Measurements from ENCODE around the gene CLDN19. TPM values are rescaled to one million over a fixed set of nuclear protein-coding genes. Genes with fewer than 3 reads are reported as not detected.

Gene CLDN19
- total and polyA plus RNA-seq, 2 donors from 2014 or later: 23.2 to 42.5 TPM

DNA sequence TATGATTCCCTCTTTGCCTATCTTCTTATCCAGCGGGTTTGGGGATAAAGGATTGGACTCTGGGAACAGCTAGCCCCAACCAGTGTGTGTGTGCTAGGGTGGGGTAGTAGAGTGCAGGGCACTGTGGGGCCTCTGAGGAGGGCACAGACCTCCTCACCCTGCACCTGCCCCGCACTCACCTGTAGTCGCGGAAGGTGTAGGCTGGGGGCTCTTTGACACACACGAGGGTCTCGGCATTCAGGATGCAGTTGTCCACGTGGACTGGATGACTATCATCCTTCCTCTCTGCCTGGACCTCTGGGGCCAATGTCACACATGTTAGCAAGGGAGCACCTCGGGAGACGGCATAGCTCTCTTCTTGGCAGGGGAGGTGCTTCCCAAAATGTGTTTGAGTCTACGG, 8.0 kb upstream of the CLDN19 start:
- Histone ChIP-seq H3K9me3 (ENCODE audit: control insufficient read depth in 2 of 3, insufficient read depth in 1 of 3, low read length in 3 of 3) (no peaks in the 10 kb centered on the region), H3K36me3 (ENCODE audit: control insufficient read depth in 2 of 3, insufficient read depth in 3 of 3, low read length in 3 of 3) (peaks cover 6 to 30% (median 19%) of the 10 kb centered on the region in 3 donors), H3K4me1 (ENCODE audit: control insufficient read depth in 2 of 3, insufficient read depth in 2 of 3, low read depth in 1 of 3, low read length in 3 of 3) (no peaks in the 10 kb centered on the region), H3K27ac (ENCODE audit: low read depth in 2 of 2, low read length in 2 of 2) (no peak overlapping the region), H3K9ac (ENCODE audit: low read length in 3 of 3) (no peak overlapping the region), H3K27me3 (ENCODE audit: control insufficient read depth, insufficient read depth, low read length) (no peaks in the 10 kb centered on the region), H3K4me3 (ENCODE audit: low read length in 3 of 3) (no peak overlapping the region)
- TF ChIP-seq, protein P1, sequence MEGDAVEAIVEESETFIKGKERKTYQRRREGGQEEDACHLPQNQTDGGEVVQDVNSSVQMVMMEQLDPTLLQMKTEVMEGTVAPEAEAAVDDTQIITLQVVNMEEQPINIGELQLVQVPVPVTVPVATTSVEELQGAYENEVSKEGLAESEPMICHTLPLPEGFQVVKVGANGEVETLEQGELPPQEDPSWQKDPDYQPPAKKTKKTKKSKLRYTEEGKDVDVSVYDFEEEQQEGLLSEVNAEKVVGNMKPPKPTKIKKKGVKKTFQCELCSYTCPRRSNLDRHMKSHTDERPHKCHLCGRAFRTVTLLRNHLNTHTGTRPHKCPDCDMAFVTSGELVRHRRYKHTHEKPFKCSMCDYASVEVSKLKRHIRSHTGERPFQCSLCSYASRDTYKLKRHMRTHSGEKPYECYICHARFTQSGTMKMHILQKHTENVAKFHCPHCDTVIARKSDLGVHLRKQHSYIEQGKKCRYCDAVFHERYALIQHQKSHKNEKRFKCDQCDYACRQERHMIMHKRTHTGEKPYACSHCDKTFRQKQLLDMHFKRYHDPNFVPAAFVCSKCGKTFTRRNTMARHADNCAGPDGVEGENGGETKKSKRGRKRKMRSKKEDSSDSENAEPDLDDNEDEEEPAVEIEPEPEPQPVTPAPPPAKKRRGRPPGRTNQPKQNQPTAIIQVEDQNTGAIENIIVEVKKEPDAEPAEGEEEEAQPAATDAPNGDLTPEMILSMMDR (IDR thresholded peaks at IDR 0.05; ENCODE audit: borderline replicate concordance, extremely low read depth, insufficient read depth): no peak
- DNase-seq (no peak), FAIRE-seq (no peak)
- intact Hi-C loops (cut with DNase I): loop anchor here (10.0 kb wide), 1 partner anchor 163 kb away; no protein-coding TSS in a partner anchor

DNA sequence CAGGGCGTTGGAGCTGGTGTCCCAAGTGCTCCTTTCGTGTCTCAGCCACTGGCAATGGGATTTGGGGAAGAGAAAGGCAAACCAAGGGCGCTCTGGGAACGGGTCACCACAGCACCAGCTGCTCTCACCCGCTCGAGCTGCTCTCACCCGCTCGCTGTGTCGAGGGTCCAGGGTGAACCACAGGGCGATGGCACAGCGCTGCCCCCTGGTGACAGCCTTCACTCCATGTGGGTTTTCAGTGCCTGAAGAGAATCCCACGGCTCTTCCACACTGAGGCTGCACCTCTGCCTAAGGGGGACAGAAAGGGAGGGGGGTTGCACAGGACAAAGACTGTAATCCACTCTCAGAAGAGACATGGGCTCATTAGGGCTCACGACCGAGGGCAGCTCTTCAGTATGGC, 7.1 kb upstream of the CLDN19 start:
- Histone ChIP-seq H3K27ac (ENCODE audit: low read depth in 2 of 2, low read length in 2 of 2) (no peak overlapping the region), H3K4me1 (ENCODE audit: control insufficient read depth in 2 of 3, insufficient read depth in 2 of 3, low read depth in 1 of 3, low read length in 3 of 3) (peaks cover 0 to 2% (median 0%) of the 10 kb centered on the region in 3 donors), H3K27me3 (ENCODE audit: control insufficient read depth, insufficient read depth, low read length) (no peaks in the 10 kb centered on the region), H3K36me3 (ENCODE audit: control insufficient read depth in 2 of 3, insufficient read depth in 3 of 3, low read length in 3 of 3) (peaks cover 3 to 25% (median 17%) of the 10 kb centered on the region in 3 donors), H3K9ac (ENCODE audit: low read length in 3 of 3) (no peak overlapping the region), H3K9me3 (ENCODE audit: control insufficient read depth in 2 of 3, insufficient read depth in 1 of 3, low read length in 3 of 3) (no peaks in the 10 kb centered on the region), H3K4me3 (ENCODE audit: low read length in 3 of 3) (no peak overlapping the region)
- TF ChIP-seq, protein P1 (IDR thresholded peaks at IDR 0.05; ENCODE audit: borderline replicate concordance, extremely low read depth, insufficient read depth): peak; percentile 72
- DNase-seq: peak in 4 of 5 donors; percentile 62 to 73 (median 68)
- intact Hi-C loops (cut with DNase I): loop anchor here (10.0 kb wide), 1 partner anchor 162 kb away; no protein-coding TSS in a partner anchor
- FAIRE-seq: no peak

DNA sequence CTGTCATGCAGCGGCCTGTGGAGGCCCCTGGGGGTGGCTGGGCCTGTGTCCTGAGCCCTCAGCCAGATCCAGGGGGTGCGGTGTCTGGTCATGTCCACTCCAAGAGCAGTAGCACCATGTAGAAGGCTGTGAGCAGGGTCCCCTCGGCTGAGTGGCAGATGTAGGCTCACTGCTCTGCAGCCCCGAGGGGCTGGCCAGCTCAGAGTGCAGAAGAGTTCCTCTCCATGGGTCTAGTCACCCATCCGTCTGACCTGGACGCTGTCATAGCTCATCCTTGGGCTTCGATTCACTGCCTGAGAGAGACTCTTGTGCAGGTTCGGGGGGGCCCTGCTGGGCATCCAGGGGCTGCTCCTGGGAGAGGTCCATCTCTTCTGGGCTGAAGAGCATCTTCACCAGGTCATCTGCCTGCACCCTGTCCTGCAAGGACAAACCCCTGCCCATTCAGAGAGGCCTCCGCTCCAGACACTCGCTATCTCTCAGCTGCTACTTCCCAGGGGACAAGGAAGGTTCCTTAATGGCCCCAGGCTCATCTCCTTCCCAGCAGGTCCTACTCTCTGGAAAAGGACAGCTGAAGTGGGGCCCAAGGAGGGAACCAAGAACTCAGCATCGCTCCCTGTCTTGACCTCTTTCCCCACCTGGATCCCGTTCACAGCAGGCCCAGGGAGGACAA, 6.5 kb upstream of the CLDN19 start:
- H3K9me3 ChIP-seq (ENCODE audit: control insufficient read depth in 2 of 3, insufficient read depth in 1 of 3, low read length in 3 of 3): no peaks in the 10 kb centered on the region
- no peak overlapping the region for H3K9ac ChIP-seq (ENCODE audit: low read length in 3 of 3)
- peaks cover 0 to 22% (median 14%) of the 10 kb centered on the region in 3 donors for H3K36me3 ChIP-seq (ENCODE audit: control insufficient read depth in 2 of 3, insufficient read depth in 3 of 3, low read length in 3 of 3)
- intact Hi-C loops (cut with DNase I): loop anchor here (10.0 kb wide), 1 partner anchor 162 kb away; no protein-coding TSS in a partner anchor
- FAIRE-seq (no peak), DNase-seq (no peak)
- no peak overlapping the region for H3K27ac ChIP-seq (ENCODE audit: low read depth in 2 of 2, low read length in 2 of 2)
- H3K4me3 ChIP-seq (ENCODE audit: low read length in 3 of 3): no peak overlapping the region
- TF ChIP-seq, protein P1 (IDR thresholded peaks at IDR 0.05; ENCODE audit: borderline replicate concordance, extremely low read depth, insufficient read depth): no peak
- H3K4me1 ChIP-seq (ENCODE audit: control insufficient read depth in 2 of 3, insufficient read depth in 2 of 3, low read depth in 1 of 3, low read length in 3 of 3): peaks cover 0 to 2% (median 0%) of the 10 kb centered on the region in 3 donors
- no peaks in the 10 kb centered on the region for H3K27me3 ChIP-seq (ENCODE audit: control insufficient read depth, insufficient read depth, low read length)
